H1 (cell line): ENCODE results near the gene HERC3. TPM values are rescaled to one million over a fixed set of nuclear protein-coding genes. Genes with fewer than 3 reads are reported as not detected.

ENCODE experiments used
- BRCA1 ChIP-seq: IDR thresholded peaks from 2 replicates; pipeline ENCODE4 v1.6.1; 2012; ENCODE audit warnings: low read depth, low read length, improper control_type of control experiment
- CHD7 ChIP-seq: fragments of 300-600 bp; sonication (generic); IDR thresholded peaks from 2 replicates; pipeline ENCODE4 v1.7.1; 2012; ENCODE audit warnings: low read length, moderate library complexity, mild to moderate bottlenecking, inconsistent platforms; ENCODE audit not compliant: insufficient replicate concordance
- HDAC2 ChIP-seq, 2 experiments: fragments of 300-600 bp in 1 of 2; sonication (generic) in 1 of 2; IDR thresholded peaks; 2 replicates each; pipeline ENCODE4 v1.6.1; 2011 to 2012; ENCODE audit warnings: low read depth in 2 of 2, low read length in 2 of 2, mild to moderate bottlenecking in 2 of 2, moderate library complexity in 2 of 2, borderline replicate concordance in 1 of 2, inconsistent platforms in 1 of 2
- MAFK ChIP-seq: IDR thresholded peaks from 2 replicates; pipeline ENCODE4 v1.6.1; 2012; ENCODE audit warnings: low read depth, mild to moderate bottlenecking, improper control_type of control experiment, low read length
- POLR2AphosphoS5 ChIP-seq: IDR thresholded peaks from 2 replicates; pipeline ENCODE4 v1.6.1; 2011; ENCODE audit warnings: low read depth, low read length
- RNF2 ChIP-seq: fragments of 200-900, 300-1000 bp; sonication (generic); IDR thresholded peaks from 2 replicates; pipeline ENCODE4 v1.7.1; 2016; ENCODE audit warnings: borderline replicate concordance, low read depth, mild to moderate bottlenecking, antibody characterized with exemption, low read length; ENCODE audit not compliant: poor library complexity, severe bottlenecking; ENCODE audit errors: missing control alignments
- SUZ12 ChIP-seq: fragments of 200-600 bp; sonication (generic); IDR thresholded peaks from 2 replicates; pipeline ENCODE4 v1.6.1; 2012; ENCODE audit warnings: mild to moderate bottlenecking, inconsistent platforms, low read length, moderate library complexity, mixed read lengths
- TEAD4 ChIP-seq: IDR thresholded peaks from 2 replicates; pipeline ENCODE4 v1.6.1; 2012; ENCODE audit warnings: low read depth, low read length, inconsistent platforms, mixed read lengths
- polyA plus RNA-seq, 7 experiments: library from polyadenylated mRNA; depleted of rRNA in 3 of 7; stranded (reverse) in 5 of 7; unstranded in 2 of 7; fragments of >200 nt in 5 of 7; fragments of 200-250 nt in 2 of 7; gene quantifications; 1 replicate in 5 of 7; 2 replicates in 1 of 7; 4 replicates in 1 of 7; pipeline versions ENCODE4 v1.2.1 to v1.2.3, GENCODE V29; 2011 to 2013; ENCODE audit warnings: missing spikeins in 2 of 7, mixed read lengths in 2 of 7
- total RNA-seq: library from RNA; stranded (reverse); fragmentation: NEBNext Ultra II Directional; extraction: Animal tissue kit (Norgen Biotek cat#: 25700); gene quantifications from 2 replicates; pipeline ENCODE4 v1.2.1, GENCODE V29; 2021

HERC3 gene
- total and polyA plus RNA-seq, 2 of the 8 experiments (the other 6 are each of a cell fraction or from before 2014, with no cell fraction given) = 1.4 to 5.7 TPM

- no peak for TF ChIP-seq CHD7
- TF ChIP-seq RNF2 = no peak
- no peak for TF ChIP-seq SUZ12
- TF ChIP-seq MAFK = no peak
- TF ChIP-seq TEAD4 = no peak
- TF ChIP-seq BRCA1 = no peak
- no peak for TF ChIP-seq HDAC2 (IDR thresholded peaks at IDR 0.05; ENCODE audit: borderline replicate concordance in 1 of 2, low read depth in 2 of 2, low read length in 2 of 2)
- TF ChIP-seq POLR2AphosphoS5 = no peak
Observed at GRCh38 chr4:88752754-88753153, 160.5 kb downstream of the HERC3 start (continued).
